ENCODE data around the gene GTSE1.

The GTSE1 gene

DNA sequence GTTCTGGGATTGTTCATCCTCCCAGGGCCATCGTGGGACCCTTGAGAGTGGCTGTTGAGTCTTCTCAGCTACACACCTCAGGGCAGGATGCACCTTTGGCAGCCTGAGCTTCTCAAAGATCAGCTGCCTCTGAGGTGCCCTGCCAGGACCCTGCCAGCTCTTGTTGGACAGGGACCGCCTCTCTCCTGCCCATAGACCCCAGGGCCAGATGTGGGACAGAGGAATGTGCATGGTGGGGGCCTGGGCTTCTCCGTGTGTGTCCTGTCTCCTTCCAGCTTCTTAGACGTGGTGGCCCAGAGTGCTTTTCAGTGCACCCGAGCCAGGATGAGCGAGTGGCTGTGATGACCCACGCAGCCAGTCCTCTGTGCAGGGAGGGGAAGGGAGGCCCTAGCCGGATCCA, 32.9 kb downstream of the GTSE1 start:
- DNase-seq = no peak

DNA sequence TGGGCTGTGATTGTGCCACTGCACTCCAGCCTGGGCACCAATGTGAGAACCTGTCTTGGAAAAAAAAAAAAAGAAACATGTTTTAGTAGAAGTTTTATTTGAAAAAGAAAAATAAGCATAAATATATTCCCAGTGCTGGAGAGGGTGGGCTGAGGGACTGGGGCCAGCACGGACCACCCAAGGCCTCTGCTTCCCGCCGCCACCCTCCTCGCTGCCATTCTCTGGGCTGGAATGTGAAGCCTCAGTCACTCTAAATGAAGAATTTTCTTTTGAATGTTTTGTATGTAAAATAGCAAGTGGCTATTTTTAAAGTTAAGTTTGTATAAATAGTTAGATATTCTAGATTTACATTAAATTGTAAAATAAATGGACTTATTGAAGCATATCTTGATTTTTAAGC, 33.8 kb downstream of the GTSE1 start:
- DNase-seq = no peak

DNA sequence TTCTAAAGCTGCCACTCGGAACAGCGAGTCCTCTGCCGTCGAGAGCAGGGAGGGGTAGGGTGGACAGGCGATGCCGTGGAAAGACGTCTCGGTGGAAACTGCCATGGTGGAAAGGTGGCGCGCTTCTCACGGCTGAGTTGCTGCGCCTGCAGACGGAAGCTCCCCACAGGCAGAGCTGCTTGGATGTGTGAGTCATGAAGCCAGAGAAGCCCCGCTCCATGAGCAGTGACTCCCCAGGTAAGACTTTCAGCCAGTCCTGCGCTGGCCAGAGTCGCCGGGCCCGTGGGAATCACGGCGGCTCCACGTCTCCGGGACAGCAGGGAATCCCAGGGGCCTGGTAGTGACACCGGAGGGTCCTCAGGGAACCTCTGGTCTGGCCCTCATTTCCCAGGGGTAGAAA, 34.8 kb downstream of the GTSE1 start:
- DNase-seq = no peak

GRCh38 chr22:46335201-46336118, 38.8 kb downstream of the GTSE1 start, which contains the start of gene TRMU:
Gene TRMU, plus strand, starts transcription at chr22:46335714. Its CDS starts 51 bp downstream, at chr22:46335765.
- DNase-seq = peak; percentile 64

GRCh38 chr22:46336119-46337078, 39.7 kb downstream of the GTSE1 start:
- DNase-seq = no peak

DNA sequence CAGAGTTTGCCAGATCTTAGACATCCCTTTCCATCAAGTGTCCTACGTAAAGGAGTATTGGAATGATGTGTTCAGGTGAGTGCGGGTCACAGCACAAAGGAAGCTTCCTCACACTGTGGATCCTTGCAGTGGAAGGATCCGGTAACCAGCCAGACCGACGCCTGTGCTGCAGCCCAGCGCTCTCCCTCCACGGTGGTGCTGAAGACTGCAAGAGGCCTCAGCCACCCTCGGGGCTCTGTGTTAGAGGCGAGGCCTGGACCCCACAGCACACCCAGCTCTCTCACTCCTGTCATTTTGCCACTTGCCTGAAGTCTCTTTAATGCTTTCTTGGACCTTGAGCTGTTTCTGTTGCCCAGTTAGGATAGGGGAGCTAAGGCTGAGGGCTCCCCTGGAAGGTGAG, 41.2 kb downstream of the GTSE1 start:
- no peak for DNase-seq

DNA sequence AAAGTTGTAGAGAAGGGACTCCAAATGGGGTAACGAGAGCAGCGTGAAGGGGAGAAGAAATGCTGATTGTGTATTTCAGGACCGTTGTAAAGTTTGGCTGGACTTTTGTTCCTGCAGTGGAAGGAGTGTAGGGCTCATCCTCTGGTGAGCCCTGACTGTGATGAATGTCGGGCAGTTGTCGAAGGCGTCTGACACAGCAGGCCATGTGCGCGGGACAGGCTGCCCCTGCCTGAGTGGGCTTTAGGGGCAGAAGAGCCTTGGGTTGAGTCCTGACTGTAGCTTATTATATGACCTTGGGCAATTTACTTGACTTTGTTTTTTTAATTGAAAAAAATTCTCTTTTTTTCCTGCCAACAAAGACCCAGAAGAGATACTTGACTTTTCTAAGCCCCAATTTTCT, 42.0 kb downstream of the GTSE1 start:
- DNase-seq = no peak

DNA sequence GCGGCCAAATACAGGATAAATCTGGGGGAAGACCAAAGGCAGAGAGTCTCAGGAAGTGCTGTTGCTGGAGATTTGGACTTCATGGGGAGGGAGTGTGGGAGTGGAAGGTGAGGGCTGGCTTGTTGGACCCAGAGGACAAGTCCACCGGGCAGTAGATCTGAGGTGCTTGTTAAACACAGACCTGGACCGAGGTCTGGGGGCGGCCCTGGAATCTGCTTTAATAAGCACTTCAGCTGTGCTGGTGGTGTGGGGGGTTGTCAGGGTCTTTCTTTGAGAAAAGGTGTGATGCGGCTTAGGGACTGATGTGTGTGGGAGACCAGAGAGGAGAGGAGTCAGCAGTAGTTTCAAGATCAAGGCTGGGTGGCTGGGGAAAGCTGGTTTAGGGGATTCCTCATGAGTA, 43.3 kb downstream of the GTSE1 start:
- DNase-seq = no peak

DNA sequence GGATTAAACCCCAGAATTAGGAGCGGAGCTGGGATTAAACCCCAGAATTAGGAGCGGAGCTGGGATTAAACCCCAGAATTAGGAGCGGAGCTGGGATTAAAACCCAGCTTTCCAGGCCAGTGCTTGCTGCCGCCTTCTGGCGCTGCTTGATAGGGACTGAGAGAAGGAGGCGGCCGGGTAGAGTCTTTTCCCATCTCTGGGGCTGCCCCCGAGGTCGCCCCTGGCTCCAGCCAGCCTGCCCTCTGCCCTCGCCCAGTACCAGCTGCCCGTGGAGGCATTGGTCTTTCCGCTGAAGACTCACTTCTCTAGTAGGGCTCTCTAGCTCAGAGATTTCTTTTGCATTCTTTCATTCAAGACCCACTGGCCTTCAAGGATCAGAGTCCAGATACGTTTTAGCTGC, 44.0 kb downstream of the GTSE1 start:
- no peak for DNase-seq

DNA sequence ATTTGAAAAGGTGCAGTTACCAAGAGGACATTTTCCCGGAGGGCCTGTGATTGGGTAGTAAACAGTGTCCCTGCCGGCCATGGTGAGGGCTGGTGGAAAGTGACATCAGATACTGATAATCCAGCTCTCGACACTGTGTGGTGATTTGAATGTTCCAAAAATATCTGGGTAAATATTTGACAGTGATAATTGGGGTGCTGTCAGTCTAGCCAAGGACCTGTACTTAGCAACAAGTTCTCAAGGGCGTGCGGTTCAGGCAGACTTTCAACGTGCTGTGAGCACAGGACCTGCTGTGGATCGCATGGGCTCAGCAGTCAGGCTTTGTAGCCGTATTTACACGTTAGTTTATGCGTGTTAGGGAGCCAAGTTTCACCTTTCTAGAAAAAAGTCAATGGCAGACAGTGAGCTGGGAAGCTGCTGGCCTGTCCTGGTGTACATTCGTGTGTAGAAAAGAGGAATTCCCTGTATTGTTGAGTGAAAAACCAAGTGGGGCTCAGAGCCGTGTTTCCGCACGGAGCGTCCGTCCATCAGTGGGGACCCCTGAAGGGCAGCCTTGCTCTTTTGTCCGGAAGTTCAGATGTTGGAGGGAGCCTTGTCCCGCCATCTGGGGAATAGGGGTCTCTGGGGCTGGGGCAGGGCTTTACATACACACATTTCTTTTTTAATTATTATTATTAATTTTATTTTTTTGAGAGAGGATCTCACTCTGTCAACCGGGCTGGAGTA, 50.2 kb downstream of the GTSE1 start:
- DNase-seq = no peak

- no peak for DNase-seq
These were observed 51.0 kb downstream of the GTSE1 start for GRCh38 chr22:46347646-46348045.

- no peak for DNase-seq
These were observed 51.5 kb downstream of the GTSE1 start for GRCh38 chr22:46348099-46348695.

DNA sequence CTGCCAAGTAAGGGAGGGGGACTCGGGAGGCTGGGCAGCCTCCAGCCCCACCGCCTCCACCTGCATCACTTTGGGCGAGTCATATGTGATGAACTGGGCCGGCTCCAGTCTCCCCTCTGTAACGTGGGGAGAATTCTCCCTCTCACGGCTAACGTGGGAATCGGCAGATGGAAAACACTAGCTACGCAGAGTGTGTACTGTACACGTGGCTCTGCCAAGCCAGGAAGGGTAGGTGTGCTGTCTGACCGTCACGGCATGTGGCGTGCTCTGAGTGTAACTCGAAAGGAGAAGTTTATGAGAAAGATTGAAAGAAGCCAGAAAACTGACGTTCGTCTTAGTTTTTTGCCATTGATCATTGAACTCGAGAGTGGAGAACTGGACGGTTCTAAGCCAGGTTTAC, 52.6 kb downstream of the GTSE1 start:
- DNase-seq = no peak

- no peak for DNase-seq
These were observed 53.0 kb downstream of the GTSE1 start for GRCh38 chr22:46349681-46350080.

DNA sequence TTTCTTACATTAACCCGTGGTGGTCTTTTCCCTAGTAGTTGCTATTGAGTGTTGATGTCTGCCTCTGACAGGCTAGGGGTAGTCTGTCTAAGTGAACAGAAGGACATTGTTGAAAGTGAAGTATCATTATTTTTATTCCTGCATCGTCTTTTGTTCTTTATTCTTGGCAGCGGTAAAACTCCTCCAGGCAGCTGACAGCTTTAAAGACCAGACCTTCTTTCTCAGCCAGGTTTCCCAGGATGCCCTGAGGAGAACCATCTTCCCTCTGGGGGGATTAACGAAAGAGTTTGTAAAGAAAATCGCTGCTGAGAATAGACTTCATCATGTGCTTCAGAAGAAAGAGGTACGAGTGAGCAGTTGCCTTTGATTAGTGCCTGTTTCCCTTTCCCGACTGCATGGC, 53.5 kb downstream of the GTSE1 start:
- no peak for DNase-seq

GRCh38 chr22:46350646-46351045, 54.0 kb downstream of the GTSE1 start:
- DNase-seq = no peak

DNA sequence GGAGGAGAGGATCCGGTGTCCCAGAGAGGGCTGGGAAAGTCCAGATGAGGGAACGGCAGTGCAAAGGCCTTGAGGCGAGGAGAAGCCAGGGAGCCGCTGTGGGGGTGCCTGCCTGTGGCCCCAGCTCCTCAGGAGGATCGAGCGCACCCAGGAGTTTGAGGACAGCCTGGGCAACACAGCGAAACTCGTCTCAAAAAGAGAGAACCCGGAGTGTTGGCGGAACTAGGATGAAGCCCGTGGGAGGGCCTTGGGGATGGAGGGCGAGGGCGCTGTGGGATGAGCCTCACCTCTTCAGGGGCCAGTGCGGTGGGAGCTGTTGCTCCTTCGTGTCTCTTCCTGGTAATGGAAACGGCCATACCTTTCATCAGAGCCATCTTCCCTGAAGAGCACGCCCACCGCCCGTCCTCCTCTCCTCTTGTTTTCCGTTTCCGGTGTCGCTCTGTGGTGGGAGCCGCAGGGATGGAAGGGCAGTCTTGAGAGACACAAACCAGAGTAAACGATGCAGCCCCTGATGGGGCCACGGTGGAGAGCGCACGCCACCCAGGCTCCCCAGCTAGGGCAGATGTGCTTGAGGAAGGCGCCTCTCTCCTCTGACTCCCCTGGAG, 54.6 kb downstream of the GTSE1 start:
- no peak for DNase-seq

- no peak for DNase-seq
These were observed 55.1 kb downstream of the GTSE1 start for GRCh38 chr22:46351767-46352166.

DNA sequence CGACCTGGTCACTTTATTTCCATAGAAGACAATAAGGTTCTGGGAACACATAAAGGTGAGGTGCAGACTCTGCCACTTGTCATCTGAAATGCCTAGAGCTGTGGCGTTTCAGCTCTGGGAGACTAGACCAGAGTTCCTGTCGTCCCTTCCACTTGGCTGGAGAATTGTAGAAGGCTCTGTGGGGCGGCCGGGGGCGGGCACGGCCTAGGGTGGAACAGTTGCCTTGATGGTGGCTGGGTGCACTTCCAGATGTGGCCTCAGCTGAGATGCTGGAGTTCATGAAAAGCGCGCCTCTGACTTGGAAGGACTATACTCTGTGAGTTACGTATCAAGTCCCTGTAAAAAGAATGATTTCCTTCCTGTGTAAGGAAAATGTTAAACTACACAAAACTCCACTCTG, 55.6 kb downstream of the GTSE1 start:
- no peak for DNase-seq

DNA sequence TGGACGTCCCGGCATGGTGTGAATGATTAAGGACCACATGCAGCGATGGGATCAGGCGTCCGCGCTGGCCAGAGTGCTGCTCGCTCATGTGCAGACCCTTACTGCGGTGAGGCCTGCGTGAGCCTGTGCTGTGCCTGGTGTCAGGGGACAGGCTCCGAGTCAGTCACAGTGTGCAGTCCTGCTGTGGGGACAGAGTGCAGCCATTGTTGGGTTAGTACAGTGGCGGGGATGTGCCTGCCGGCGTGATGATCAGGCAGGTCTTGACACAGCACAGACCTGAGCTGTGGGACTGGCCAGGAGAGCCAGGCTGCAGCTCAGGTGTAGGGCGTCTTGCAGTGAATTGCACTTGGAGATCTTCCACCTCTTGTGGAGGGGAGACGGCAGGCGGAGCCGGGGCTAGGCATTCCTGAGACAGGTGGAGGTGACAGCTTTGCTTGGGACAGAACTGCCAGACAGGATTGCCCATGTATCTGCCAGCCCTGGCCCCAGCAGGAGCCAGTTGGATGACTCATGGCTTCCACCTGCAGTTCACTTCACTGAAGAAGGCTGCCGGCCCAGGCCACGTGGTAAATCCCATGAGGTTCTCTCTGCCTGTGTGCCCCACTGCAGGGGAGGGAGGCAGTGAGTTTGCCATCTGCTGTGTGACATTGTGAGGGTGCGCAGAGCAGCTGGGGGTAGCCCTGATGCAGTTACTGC, 56.2 kb downstream of the GTSE1 start:
- no peak for DNase-seq

DNA sequence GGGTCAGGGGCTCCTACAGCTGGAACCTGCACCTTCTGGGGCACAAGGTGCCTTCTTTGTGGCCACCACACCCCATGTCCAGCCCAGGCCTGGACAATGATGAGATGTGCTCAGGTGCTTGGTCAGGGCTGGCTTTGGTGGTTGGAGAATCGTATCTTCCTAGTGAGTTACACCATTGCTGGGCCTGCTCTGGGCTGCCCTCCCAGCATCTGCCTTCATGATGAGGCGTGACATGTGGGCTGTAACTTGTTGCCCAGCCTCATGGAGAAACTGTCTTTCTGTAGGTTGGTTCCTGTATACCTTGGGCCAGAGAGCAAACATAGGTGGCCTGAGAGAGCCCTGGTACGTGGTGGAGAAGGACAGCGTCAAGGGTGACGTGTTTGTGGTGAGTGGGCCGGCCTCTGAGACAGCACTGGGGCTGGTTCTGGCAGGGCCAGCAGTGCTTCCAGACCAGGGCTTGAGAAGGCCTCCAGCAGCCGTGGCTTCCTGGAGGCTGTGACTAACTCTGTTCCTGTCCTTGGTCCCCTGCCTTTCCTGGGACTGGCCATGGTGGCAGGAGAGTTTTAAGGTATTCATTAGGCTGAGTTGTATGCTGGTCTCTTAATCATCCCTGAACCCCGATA, 56.9 kb downstream of the GTSE1 start:
- DNase-seq = no peak

All from KG1 (cell line).